Retinal pigment epithelial cell (primary cell): ENCODE data around the gene CCDC144A.
"Not testable (repeated sequence)": the region's sequence is repeated elsewhere in the genome, so short reads cannot be mapped to it uniquely, and the experiment has no call there.

Experiments used
- DNase-seq: peaks from one replicate; pipeline ENCODE4 v3.0.0-alpha.2; 2010; ENCODE audit warnings: low read depth
- H3K4me3 ChIP-seq: 2 replicates; pipeline ENCODE4 v1.5.1; 2011; ENCODE audit warnings: mild to moderate bottlenecking, low read length, control low read depth, moderate library complexity
- TF ChIP-seq, protein P1 (sequence below): conservative IDR thresholded peaks from 2 replicates; pipeline ENCODE4 v1.5.1; 2011; ENCODE audit warnings: low read depth, low read length, control low read depth, inconsistent platforms

Gene CCDC144A

DNA sequence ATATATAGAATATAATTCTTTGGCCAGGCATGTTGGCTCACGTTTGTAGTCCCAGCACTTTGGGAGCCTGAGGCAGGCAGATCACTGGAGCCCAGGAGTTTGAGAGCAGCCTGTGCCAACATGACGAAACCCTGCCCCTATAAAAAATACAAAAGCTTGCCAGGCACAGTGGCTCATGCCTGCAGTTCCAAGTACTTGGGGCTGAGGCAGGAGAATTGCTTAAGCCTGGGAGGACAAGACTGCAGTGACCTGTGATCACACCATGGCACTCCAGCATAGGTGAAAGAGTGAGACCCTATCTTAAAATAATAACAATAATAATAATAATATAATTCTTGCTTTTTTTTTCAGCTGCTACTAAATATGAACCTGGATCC is 83.1 kb downstream of the CCDC144A start:
- H3K4me3 ChIP-seq, DNase-seq: not testable (repeated sequence)

DNA sequence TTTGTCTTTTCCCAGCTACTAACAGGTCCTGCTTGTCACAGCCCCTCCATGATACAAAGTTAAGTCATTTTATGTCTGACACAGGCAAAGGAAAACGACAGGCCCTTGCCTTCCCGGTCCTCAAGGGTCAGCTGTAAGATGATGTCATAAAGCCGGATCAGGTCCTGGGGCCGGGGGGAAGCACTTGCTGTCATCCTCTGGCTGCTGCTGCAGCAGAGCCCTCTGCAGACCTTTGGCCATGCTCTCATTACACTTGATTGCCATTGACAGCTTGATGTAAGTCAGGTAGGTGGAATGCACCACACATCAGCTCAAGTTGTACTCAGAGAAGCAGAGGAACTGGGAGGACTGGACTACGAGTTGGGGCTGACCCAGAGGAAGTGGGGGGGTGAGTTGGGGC is 97.8 kb downstream of the CCDC144A start:
- not testable (repeated sequence) for DNase-seq, H3K4me3 ChIP-seq

DNA sequence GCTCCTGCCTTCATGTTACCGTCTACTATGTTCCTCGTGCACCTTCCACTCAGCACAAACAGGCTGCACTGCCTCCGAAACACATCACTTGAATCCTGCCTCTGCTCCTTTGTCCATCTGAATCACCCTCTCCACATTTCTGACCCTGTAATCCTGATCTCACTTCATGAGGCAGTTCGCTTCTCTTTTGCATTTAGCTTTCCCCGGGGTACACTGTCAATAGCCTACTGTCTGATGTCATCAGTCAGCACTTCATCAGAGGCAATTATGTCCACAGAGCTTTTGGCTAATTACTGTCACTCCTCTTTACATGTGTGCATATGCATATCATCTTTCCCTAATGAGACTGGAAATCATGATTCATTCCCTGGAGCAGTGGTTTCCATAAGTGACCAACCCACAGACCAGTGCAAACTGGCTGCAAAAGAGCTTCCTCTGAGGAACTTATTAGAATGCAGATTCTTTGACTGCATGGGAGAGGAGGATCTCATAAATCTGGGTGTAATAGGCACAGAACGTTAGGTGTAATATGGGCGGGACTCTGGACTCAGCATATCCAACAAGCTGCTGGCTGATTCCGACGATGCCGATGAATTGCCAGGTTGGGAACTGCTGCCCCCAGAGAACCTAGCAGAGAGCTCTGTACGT is 99.0 kb downstream of the CCDC144A start:
- not testable (repeated sequence) for DNase-seq, H3K4me3 ChIP-seq

DNA sequence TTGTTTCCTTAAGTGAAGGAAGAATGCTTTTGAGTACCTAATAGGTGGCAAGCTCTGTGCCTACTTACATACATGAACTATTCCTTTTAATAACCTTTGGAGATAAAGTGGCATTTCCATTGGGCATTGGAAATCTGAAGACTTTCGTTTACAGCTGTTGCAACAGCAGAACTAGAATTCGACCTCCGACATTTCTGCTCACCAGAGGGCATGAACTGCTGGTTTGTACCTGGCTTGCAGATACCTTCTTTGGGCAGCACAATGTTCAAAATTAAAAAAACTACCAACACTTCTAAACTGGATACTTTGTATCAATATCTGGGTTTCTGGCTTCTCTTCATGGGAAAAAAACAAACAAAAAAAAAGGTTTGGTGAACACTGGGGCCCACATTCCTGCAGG is 99.6 kb downstream of the CCDC144A start:
- DNase-seq, H3K4me3 ChIP-seq: not testable (repeated sequence)

DNA sequence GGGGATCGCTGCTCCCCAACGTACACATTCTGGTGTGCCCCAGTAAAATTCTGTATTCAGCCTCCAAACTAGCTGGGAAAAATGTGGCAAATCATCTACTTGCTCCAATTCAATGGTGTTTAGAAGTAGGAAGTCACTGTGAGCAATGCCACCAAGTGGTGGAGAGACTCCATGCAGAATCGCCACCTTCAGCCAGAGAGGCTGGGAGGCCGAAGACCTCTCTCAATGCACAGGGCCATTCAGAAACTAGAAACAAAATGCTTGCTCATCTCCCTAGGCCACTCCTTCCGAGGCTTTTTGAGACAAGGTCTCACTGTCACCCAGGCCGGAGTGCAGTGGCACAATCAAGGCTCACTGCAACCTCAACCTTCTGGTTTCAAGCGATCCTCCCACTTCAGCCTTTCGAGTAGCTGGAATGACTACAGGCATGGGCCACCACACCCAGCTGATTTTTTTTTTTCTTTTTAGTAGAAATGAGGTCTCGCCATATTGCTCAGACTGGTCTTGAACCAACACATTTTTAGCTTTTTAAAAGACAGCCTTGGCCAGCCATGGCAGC is 100.4 kb downstream of the CCDC144A start:
- H3K4me3 ChIP-seq, DNase-seq: not testable (repeated sequence)

DNA sequence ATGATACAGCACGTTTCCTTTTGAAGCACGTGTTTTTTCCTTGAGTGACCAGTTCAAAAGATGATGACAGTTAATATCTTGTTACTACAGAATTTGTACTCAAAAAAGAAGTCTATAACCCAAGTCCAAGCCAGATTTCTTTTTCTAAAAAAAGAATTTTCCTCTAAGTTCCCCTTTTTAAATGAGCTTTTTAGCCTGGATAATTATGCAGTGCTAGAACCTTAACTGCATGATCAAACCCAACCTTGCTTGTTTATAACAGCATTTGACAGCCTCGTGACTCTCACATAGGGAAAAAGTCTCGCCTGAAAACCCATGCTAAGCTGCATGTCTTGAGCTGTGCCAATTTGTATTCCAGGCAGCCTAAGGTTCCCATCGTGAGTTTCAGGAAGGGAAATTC is 104.2 kb downstream of the CCDC144A start:
- not testable (repeated sequence) for H3K4me3 ChIP-seq, DNase-seq

DNA sequence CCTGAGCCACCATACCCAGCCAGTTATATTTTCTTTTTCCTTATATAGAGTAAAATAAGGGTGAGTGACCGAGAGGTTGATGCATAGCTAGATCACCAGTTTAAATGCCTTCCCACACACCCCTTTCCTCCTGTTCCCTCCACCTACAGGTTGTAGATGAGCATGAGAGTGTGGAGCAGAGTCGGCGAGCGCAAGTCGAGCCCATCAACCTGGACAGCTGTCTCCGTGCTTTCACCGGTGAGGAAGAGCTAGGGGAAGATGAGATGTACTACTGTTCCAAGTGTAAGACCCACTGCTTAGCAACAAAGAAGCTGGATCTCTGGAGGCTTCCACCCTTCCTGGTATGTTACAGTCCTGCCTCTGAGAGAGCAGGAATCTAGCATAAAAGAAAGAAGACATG is 105.9 kb downstream of the CCDC144A start:
- H3K4me3 ChIP-seq: not testable (repeated sequence)

DNA sequence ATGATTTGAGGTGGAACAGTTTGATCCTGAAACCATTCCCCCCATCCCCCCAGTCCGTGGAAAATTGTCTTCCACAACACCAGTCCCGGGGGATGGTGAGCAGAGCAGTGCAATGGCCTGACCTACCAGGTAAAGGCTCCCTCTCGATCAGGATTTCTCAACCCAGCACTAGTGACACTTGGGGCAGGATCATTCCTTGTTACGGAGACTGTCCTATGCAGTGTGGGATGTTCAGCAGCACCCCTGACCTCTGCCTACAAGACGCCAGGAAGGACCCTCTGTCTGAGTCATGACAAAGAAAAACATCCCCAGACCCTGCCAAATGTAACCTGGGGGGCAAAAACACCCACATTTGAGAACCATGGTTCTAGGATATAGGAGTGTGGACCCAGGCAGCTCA is 114.8 kb downstream of the CCDC144A start:
- not testable (repeated sequence) for H3K4me3 ChIP-seq, DNase-seq

More for the DNA sequence above, 105.9 kb downstream of the CCDC144A start:
- not testable (repeated sequence) for DNase-seq

DNA sequence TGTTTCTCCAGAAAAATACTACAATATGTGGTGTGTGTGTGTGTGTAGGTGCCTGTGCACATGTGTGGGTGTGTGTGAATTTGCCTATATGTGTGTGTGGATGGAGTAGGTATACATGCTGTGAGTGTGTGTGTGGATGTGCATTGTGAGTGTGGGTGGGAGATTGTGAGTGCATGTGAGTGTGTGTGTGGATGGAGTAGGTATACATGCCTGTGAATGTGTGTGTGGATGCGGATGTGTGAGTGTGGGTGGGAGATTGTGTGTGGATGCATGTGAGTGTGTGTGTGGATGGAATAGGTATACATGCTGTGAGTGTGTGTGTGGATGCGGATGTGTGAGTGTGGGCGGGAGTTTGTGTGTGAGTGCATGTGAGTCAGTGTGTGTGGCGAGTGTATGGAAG is 116.6 kb downstream of the CCDC144A start:
- not testable (repeated sequence) for DNase-seq, H3K4me3 ChIP-seq

DNA sequence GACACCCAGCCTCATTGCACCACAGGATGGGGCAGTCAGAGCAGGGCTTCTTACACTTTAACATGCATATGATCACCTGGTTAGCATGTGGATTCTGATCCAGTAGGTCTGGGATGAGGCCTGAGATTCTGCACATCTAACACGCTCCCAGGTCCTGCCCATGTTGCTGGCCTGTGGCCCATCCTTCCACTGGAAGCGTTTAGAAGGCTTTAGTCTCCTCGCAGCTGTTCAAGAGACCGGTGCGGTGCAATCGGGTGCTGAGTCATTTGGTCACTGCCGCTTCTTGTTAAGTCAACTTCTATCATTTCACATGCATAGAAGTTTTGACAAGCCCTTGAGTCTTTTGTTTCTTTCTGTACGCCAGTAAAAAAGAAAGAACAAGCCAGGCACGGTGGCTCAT is 117.6 kb downstream of the CCDC144A start:
- H3K4me3 ChIP-seq, DNase-seq: not testable (repeated sequence)

DNA sequence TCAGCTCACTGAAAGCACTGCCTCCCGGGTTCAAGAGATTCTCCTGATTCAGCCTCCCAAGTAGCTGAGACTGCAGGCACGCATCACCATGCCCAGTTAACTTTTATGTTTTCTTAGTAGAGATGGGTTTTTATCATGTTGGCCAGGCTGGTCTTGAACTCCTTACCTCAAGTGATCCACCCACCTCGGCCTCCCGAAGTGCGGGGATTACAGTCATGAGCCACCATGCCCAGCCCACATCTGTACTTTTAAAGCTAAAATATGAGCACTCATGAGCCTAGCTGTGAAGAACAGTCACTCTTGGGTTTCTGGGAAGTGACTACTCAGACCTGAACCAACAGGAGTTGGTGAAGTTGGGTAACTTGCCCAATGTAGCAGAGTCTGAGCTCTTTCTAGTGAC is 120.2 kb downstream of the CCDC144A start:
- not testable (repeated sequence) for DNase-seq, H3K4me3 ChIP-seq

DNA sequence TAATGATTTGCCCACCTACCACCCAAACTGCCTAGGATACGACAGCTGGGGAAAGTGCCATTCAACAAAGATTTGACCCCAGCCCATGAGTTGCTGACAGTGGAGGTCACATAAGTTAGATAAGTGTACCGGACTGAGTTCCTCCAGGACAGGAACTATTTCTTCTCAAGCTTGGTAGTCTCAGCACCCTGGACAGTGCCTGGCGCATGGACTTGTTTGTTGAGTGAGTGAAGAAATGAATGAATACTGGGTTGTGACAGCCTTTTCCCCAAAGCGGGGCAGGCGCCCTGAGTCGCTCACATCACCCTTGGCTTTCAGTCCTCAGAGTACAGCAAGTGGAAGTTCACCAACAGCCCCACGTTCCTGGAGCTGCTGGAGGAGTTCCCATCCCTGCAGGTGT is 122.1 kb downstream of the CCDC144A start:
- DNase-seq, H3K4me3 ChIP-seq: not testable (repeated sequence)

DNA sequence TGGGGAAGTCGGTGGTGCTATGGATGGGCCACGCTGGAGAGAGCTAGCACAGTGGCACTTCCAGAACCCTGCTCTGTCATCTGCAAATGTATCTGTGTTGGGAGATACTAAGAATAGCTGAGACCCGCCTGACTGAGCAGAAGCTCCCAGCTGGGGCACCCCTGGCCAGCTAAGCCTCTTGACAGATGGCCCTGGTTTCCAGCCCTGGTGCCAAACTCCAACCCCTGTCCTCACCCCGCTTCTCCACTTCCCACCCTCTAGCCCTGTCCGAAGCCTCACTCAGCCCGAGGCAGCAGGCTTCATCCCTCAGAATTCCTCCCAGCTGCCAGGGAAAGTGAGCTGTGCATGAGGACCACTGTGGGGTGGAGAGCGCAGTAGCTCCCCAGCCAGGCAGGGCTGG is 124.4 kb downstream of the CCDC144A start:
- no peak for DNase-seq
- TF ChIP-seq, protein P1, sequence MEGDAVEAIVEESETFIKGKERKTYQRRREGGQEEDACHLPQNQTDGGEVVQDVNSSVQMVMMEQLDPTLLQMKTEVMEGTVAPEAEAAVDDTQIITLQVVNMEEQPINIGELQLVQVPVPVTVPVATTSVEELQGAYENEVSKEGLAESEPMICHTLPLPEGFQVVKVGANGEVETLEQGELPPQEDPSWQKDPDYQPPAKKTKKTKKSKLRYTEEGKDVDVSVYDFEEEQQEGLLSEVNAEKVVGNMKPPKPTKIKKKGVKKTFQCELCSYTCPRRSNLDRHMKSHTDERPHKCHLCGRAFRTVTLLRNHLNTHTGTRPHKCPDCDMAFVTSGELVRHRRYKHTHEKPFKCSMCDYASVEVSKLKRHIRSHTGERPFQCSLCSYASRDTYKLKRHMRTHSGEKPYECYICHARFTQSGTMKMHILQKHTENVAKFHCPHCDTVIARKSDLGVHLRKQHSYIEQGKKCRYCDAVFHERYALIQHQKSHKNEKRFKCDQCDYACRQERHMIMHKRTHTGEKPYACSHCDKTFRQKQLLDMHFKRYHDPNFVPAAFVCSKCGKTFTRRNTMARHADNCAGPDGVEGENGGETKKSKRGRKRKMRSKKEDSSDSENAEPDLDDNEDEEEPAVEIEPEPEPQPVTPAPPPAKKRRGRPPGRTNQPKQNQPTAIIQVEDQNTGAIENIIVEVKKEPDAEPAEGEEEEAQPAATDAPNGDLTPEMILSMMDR: no peak
- no peak overlapping the region for H3K4me3 ChIP-seq

DNA sequence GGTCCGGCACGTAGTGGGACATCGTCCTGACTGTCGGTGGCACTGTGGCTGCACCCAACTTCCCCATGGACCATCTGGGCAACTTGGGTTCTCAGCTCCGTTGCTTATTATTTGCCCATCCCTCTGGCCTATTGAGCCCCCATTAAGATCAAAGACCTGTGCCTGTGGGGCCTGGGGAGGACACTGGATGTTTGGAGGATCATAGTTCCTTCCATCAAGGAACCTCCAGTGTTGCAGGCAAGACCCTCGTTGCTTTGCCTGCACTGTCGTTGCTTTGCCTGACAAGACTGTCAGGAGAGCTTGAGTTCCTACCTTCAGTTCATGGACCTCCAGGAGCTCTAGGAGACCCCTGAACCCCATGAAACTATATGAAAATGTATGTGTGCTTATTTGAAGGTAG is 127.2 kb downstream of the CCDC144A start:
- no peak overlapping the region for H3K4me3 ChIP-seq
- no peak for DNase-seq
- TF ChIP-seq, protein P1: no peak

DNA sequence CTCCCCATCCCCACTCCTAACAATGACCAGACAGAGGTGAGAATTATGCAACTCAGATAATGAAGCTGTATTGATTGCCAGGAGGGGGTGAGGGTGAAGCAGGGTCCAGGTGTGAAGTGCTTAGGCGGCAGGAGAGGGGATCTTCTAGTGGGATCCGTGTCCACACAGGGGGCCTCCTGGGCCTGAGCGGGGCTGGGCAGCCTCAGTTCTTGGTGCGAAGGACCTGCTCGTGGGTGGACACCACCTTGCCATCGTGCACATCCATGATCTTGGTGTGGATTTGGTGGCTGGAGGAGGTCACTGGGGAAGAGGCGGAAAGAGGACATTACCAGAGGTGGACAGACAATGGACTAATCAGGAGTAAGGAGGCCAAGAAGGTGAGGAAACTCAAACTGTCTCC is 127.9 kb downstream of the CCDC144A start:
- not testable (repeated sequence) for DNase-seq, H3K4me3 ChIP-seq
